ENCODE measurements around the gene DCLK2.

DNA sequence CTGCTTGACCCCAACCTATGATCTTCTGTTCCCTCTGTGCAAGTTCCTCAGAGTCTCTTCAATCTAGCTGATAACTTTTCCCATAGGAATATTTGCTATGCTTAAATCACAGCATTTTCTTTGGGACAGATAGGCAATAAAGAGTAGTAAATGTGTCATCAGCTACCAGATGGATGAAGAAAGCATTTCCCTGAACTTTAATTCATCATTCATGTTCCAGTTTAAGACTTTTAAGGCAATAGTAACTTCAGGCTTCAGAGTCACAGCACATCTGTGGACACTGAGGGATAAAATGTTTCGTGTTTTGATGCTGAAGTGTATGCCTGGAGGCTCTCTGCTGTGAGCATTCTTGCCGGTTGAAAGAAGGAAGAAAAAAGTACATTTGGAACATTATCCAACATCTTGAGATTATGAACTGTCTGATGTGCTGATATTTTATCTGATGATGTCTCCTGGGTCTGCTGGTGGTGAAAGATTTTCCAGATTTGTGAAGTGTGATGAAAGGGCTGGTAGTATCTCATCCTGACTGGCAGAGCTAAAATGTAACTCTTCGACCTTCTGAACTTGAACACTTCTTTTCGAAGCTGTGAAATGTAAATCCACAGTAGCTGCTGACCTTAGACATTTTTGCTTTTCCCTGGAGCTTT lies 133.7 kb downstream of the DCLK2 start:
- TF ChIP-seq, protein P1, sequence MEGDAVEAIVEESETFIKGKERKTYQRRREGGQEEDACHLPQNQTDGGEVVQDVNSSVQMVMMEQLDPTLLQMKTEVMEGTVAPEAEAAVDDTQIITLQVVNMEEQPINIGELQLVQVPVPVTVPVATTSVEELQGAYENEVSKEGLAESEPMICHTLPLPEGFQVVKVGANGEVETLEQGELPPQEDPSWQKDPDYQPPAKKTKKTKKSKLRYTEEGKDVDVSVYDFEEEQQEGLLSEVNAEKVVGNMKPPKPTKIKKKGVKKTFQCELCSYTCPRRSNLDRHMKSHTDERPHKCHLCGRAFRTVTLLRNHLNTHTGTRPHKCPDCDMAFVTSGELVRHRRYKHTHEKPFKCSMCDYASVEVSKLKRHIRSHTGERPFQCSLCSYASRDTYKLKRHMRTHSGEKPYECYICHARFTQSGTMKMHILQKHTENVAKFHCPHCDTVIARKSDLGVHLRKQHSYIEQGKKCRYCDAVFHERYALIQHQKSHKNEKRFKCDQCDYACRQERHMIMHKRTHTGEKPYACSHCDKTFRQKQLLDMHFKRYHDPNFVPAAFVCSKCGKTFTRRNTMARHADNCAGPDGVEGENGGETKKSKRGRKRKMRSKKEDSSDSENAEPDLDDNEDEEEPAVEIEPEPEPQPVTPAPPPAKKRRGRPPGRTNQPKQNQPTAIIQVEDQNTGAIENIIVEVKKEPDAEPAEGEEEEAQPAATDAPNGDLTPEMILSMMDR (IDR thresholded peaks at IDR 0.05), result no peak
- no peak for TF ChIP-seq POLR2A (IDR thresholded peaks at IDR 0.05)
